ENCODE measurements around the gene UBAC2.

- TF ChIP-seq EZH2phosphoT487 (IDR thresholded peaks at IDR 0.05), result no peak
- TF ChIP-seq CTCF (IDR thresholded peaks at IDR 0.05), result no peak
- no peak for TF ChIP-seq EZH2 (IDR thresholded peaks at IDR 0.05)
Measured at GRCh38 chr13:99415851-99416331, 215.2 kb downstream of the UBAC2 start.

Data from neural progenitor cell (in vitro differentiated cells).